ENCODE data around the gene CCR5AS.
"Not testable (repeated sequence)": the region's sequence is repeated elsewhere in the genome, so short reads cannot be mapped to it uniquely, and the experiment has no call there.

Gene CCR5AS

DNA sequence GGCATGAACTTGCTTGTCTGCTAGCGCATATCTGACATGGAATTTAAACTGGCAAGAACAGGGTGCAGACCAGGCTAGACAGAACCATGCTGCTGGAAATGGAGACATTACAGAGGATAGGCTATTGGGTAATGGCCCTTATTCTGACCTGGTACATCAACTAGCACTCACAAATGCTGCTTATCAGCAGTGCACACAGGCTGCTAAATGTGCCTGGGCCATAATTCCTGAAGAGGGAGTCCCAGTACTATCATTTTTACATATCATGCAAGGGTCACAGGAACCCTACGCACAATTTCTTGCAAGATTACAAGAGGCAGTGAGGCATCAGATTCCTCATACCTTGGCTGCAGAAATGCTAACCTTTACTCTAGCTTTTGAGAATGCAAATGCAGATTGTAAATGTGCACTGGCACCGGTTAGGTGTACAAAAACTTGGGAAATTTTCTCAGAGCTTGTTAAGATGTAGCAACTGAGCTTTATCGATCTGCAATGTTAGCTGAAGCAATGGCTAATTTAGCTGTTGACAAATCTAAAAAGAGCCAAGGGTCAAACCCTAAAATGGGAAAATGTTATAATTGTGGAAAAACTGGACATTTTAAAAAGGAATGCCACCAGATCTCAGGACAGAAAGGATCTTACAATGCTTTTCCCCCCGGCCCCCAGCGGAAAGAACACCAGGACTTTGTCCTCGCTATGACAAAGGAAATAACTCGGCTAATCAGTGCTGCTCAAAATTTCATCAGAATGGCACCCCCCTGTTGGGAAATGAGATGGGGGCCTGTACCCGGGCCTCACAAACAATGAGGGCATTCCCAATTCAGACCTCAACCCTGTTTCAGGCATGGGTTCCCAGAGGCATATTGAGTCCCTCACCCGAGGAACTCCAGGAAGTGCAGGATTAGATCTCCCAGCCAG, 21.3 kb upstream of the CCR5AS start:
- DNase-seq, result no peak

DNA sequence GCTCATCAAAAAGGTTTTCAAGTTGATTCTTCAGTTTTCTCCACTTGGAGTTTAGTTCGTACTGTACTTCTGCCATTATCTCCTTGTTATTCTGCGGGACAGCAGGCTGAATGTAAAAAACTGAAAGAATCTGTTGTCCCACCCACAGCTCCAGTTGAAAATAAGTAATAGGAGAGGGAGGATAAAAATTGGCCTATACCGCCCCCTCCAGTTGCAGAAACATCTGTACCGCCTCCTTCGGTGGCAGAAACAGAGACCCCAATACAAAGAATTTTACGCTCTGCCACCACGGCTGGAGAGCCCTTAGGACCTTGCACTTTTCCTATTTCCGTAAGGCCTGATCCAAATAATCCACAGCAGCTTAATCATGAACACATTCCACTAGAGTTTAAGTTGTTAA, 20.5 kb upstream of the CCR5AS start:
- not testable (repeated sequence) for DNase-seq

DNA sequence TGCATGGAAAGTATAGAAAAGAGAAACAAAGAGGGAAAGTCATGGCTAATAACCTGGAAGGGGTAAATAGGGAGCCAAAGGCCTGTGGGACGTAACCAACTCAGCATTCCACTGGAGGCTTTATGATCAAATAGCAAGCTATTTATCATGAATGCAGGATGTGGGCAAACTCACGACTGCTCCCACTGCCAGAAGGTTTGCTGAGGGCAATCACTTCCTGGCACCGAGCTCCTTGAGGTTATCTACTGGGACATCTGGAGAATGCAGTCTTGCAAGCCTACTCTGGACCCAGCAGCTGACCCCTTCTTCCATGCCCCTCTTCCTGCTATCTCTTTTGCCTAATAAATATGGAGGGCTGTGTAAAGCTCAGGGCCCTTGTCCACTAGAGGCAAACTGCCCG, 19.6 kb upstream of the CCR5AS start:
- not testable (repeated sequence) for DNase-seq

DNA sequence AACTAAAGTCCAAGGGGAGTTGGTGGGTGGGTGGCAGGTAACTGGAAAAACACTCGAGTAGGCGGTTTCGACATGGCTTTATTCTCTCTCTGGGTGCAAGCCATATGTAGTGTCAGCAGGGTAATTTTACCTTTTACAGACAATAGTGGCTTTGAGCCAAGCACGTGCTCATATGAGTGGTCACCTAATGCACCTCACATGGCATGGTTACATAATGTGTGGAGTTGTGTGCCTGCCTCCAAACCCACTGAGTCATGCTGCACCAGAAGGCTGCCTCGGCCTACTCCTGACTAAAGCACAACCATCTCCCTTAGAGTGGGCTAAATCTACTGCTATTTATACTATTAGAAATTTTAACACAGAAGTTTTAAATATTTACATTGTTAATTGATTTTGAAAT, 16.7 kb upstream of the CCR5AS start:
- no peak for DNase-seq

DNA sequence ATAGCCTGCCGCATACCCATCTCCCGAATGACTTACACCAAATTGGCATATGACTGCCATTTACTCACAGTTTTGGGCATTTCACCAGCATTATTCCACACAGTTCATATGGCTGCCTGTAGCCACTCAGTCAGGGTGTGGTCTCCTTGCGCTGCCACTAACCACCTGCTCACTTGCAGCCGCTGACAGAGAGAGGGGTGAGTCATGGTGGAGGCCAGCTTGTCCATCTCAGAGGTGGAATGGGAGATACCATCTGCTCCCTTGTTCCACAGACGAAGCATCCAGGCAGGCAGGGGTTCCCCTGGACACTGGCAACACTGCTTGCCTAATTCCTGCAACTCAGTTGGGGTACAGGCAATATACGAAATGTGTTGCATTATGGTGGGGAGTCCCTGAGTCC, 15.8 kb upstream of the CCR5AS start:
- DNase-seq, result no peak

- no peak for DNase-seq
Observed at GRCh38 chr3:46420931-46421330, 14.1 kb upstream of the CCR5AS start.

GRCh38 chr3:46419816-46420215, 12.9 kb upstream of the CCR5AS start:
- no peak for DNase-seq

DNA sequence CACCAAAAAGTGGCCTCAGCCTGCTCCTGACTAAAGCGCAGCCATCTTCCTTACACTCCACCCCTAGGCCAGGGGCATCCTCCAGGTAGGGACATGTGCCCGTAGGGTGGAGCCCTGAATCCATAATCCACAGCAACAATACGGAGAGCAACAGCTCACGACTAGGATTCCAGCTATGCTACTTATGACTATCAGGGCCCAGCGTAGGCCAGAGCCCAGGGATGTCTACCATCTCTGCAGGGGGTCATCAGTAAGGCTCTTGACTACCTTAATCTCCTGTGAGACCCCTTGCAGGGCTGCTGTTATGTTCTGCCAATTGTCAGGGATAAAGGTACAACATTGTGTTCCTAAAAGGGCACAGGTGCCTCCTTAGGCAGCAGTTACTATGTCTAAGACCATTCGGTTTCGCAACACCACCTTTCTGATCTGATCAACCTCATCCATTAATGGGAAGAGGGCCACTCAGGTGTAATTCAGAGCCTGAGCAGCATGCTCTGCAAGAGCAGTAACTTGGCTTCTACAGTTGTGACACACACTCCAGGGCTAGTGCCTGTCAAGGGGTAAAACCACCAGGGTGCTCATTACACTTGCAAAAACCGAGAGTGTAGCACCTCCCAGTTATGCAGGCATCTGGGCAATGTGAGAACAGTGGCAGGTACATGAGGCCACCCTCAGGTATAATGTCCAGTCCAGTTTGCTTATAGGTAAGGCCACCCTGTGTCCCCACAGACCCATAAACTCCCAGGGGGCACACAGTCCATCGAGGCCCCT, 11.2 kb upstream of the CCR5AS start:
- no peak for DNase-seq

DNA sequence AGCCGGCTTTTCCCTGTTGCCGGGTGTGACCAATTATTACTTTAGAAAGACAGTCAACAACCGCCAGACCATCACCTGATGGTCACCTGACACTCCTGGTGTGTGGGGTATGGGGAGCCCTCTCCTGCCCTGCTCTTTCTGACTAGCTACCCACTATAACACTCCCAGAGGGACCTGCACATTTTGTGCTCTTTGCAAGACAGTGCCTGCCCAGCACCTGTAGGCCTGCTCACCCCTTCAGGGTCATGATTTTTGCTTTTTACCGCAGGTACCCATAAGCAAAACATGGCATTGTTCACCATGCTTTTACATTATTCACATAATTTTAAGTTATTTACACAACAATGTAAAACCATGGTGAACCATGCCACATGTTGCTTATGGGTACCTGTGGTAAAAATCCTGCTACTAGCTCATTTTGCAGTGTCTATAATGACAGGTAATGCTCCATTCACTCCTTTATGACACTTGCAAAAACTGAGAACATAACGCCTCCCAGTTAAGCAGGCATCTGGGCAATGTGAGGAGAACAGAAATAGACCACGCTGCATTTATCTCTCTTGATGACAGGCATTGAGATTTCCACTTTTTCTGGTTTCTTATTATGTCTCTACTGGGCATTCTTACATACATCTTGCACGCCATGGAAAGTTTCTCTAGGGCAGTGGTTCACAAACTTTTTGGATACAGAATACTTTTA, 10.1 kb upstream of the CCR5AS start:
- no peak for DNase-seq

- DNase-seq, result peak; percentile 33
Observed at GRCh38 chr3:46416125-46416810, 9.4 kb upstream of the CCR5AS start.

DNA sequence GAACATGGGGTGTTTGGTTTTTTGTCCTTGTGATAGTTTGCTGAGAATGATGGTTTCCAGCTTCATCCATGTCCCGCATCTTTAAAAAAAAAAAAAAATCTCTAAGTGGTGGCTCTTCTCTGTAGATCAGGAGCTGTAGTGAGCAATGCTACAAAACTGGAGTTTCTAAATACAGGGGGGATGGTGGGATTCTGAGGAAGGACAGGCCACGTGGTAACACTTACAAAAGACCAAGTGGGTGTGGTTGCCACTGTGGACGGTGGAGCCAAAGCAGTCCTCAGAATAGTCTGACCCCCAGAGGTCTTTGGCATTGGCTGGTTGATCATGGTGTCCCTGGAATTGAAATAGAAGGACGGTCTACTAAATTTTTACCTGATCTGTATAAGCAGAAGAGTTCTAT, 7.9 kb upstream of the CCR5AS start:
- DNase-seq, result no peak

DNA sequence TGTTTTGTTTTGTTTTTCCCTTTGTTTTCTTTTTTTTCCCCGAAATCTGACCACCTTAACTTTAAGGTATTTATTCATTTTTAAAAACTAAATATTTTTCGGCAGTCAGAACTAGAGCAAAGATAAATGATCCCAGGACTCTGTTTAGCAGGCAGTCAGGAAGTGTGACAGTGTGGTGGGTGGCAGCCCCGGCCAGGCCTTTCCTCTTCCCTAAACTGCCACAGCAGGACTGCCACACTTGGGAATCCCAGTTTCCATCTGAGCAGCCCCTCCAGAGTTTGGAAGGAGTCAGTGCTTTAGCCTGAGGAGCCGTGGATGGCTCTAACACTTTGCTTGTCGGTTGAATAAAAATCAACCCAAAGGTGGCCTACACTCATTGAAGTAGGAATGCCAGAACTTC, 7.1 kb upstream of the CCR5AS start:
- DNase-seq, result no peak

- DNase-seq, result no peak
Observed at GRCh38 chr3:46412786-46413298, 6.0 kb upstream of the CCR5AS start.

DNA sequence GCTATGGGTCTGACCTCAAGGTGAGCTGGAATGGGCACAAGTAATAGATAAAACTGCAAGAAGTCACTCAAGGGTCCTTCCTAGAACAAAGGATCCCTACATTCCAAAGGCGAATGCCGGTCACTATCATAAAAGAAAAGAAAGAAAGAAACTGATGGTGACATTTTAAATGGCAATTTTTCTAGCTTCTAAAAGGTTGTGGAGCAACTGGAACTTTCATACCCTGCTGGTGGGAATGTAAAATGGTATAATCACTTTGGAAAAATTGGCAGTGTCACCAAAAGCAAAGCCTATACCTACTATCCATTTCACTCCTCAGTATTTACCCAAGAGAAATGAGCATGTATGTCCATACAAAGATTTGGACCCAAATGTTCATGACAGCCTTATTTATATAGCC, 4.4 kb upstream of the CCR5AS start:
- no peak for DNase-seq

DNA sequence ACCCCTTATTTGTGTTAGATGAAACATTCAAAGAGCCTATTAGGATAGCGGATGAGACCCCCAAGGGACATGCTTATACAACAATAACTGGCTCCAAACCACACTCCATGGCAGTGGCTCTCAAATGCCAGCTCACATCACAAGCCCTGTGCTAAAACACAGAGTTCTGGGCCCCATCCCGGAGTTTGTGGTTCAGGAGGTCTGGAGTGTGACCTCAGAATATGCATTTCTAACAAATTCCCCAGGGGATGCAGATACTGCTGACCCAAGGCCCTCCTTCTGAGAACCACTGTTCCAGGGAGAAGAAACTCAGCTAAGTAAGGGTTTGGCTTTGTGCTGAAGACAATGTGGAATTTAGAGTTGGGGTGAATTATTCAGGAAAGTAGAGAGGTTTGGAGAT, 3.8 kb upstream of the CCR5AS start:
- no peak for DNase-seq

DNA sequence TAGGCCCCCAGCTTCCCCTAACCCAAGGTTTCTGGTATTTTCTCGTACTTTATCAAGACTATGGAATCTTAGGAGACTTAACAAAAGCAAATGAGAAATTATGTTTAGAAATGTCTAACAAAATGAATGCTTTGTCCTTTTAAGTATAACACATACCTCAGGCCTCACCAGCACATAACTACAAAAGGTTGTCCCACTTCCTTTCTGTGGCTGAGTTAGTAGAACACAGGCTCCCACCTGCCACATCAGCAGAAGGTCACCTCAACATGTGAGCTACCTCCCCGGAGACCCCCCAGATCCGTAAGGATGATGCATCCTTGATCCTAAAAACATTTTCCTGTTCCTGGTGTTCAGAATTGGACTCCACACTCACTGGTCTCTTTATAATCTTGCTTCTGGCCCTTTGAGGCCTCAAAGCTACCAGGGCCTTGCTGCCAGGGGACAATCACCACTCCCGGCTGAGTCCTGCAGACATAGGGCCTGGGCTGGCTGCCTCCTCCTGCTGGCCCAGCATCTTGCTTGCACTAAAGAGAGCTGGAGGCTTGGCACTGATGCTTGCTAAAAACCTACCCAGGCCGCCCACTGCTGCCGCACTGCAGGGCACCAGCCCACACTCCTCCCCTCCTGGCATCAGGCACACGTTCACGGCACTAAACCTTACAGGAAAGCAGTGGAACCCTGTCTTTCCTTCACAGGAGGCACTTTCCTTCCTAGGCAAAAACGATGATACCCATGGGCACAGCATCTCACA, 3.0 kb upstream of the CCR5AS start:
- DNase-seq, result no peak

- no peak for DNase-seq
Observed at GRCh38 chr3:46408853-46409252, 2.0 kb upstream of the CCR5AS start.

GRCh38 chr3:46407970-46408369, 1.1 kb upstream of the CCR5AS start:
- no peak for DNase-seq

- no peak for DNase-seq
Observed at GRCh38 chr3:46406443-46406787, 451 bp downstream of the CCR5AS start.

DNA sequence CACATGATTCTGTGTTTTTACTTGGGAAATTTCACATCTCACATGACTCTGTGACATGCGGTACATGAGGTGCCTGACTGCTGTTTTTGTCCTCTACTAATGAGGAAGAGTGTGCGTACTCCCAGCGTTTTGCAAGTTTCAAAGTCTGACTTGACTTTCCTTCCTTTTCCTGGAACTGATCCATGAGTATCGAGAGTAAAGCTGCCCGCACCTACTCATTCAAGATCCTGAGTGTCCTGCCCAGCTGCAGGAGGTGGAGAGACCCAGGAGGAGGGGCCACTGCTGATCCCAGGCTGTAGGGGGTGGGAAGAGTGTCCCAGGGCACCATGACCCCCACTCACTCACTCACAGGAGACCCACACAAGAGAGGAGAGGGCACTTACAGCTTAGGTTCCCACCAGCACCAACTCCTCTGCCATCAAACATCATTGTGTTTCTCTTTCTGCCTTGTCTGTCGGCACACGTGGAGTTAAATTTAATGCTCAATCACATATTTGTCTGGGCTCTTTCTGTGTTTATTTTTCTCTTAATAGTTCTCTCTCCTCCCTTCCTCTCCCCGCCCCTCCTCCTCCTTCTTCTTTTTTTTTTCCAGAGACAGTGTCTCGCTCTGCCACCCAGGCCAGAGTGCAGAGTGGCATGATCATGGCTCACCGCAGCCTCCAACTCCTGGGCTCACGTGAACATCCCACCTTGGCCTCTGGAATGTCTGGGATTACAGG, 1.4 kb downstream of the CCR5AS start:
- DNase-seq, result no peak

DNA sequence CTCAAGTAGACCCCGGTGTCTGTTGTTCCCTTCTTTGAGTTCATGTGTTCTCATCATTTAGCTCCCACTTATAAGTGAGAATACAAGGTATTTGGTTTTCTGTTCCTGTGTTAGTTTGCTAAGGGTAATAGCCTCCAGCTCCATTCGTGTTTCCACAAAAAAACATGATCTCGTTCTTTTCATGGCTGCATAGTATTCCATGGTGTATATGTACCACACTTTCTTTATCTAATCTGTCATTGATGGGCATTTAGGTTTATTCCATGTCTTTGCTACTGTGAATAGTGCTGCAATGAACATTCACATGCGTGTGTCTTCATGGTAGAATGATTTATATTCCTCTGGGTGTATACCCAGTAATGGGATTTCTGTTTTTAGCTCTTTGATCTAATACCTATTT, 4.0 kb downstream of the CCR5AS start:
- DNase-seq, result not testable (repeated sequence)
